Small intestine (tissue), 7 donors: ENCODE measurements around the gene SMCO1. TPM values are rescaled to one million over a fixed set of nuclear protein-coding genes. Genes with fewer than 3 reads are reported as not detected.
"Not testable (repeated sequence)": the region's sequence is repeated elsewhere in the genome, so short reads cannot be mapped to it uniquely, and the experiment has no call there.

Experiments used
- DNase-seq, 2 donors: peaks; one replicate each; pipeline versions ENCODE4 v3.0.0 to v3.0.0-alpha.2; 2013
- FAIRE-seq: peaks from 2 replicates; lab custom pipeline; 2012; peaks lifted over from hg19 to GRCh38; lab: Jason Lieb, UNC
- H3K27ac ChIP-seq, 3 donors: one replicate each; pipeline ENCODE4 v1.5.1; 2013; ENCODE audit warnings: low read length in 2 of 3, mild to moderate bottlenecking in 2 of 3, control low read depth in 1 of 3, inconsistent platforms in 1 of 3, low read depth in 1 of 3, moderate library complexity in 1 of 3
- H3K27me3 ChIP-seq, 3 donors: one replicate each; pipeline ENCODE4 v1.6.1; 2013; ENCODE audit warnings: low read length in 3 of 3, inconsistent platforms in 1 of 3; ENCODE audit not compliant: control insufficient read depth in 3 of 3, insufficient read depth in 3 of 3
- H3K36me3 ChIP-seq, 3 donors: one replicate each; pipeline ENCODE4 v1.6.1; 2013; ENCODE audit warnings: low read length in 3 of 3, inconsistent platforms in 1 of 3, low read depth in 1 of 3, mild to moderate bottlenecking in 1 of 3, moderate library complexity in 1 of 3; ENCODE audit not compliant: control insufficient read depth in 3 of 3, insufficient read depth in 2 of 3
- H3K4me1 ChIP-seq, 3 donors: one replicate each; pipeline ENCODE4 v1.6.1; 2013; ENCODE audit warnings: low read length in 2 of 3, inconsistent platforms in 1 of 3, low read depth in 1 of 3, mild to moderate bottlenecking in 1 of 3, moderate library complexity in 1 of 3; ENCODE audit not compliant: control insufficient read depth in 3 of 3, insufficient read depth in 2 of 3
- H3K4me3 ChIP-seq, 3 donors: one replicate each; pipeline ENCODE4 v1.5.1; 2013; ENCODE audit warnings: low read length in 3 of 3, control low read depth in 1 of 3, inconsistent platforms in 1 of 3, low read depth in 1 of 3, mild to moderate bottlenecking in 1 of 3, moderate library complexity in 1 of 3
- H3K9me3 ChIP-seq, 2 donors: one replicate each; pipeline ENCODE4 v1.6.1; 2013; ENCODE audit warnings: low read depth in 1 of 2, low read length in 1 of 2; ENCODE audit not compliant: control insufficient read depth in 2 of 2, insufficient read depth in 1 of 2
- WGBS, 3 donors: extraction: QIAGEN DNeasy Blood & Tissue Kit; methylation state at CpG; one replicate each; pipeline ENCODE4 v1.1.7; 2013; 5-methylcytosine and 5-hydroxymethylcytosine counted together
- polyA plus RNA-seq, 4 donors: library from polyadenylated mRNA; stranded (reverse) in 3 of 4; unstranded in 1 of 4; fragments of 200-250 nt in 3 of 4; fragments of 120-200 nt in 1 of 4; gene quantifications; one replicate each; pipeline versions ENCODE4 v1.2.1 to v1.2.3, GENCODE V29; 2013
- donor health status: healthy with polysubstance abuse.
- donor health status: control.
- donor health status: control.
- donor health status: Bipolar disorder and iron deficiency.
- donor health status: healthy.

Gene SMCO1
- polyA plus RNA-seq, 4 donors: not detected

GRCh38 chr3:196533260-196533681 is 18.1 kb upstream of the SMCO1 start:
- Histone ChIP-seq H3K4me1 (no peaks in the 10 kb centered on the region), H3K36me3 (no peaks in the 10 kb centered on the region), H3K4me3 (no peak overlapping the region), H3K9me3 (peaks cover 0 to 6% of the 10 kb centered on the region in 2 donors), H3K27me3 (peaks cover 0 to 7% (median 0%) of the 10 kb centered on the region in 3 donors), H3K27ac (no peak overlapping the region)
- 45 to 54% (median 46%) methylated on average over 14 of the region's 14 CpGs for WGBS, 3 donors
- no peak for FAIRE-seq
- no peak for DNase-seq

- Histone ChIP-seq H3K27ac (no peak overlapping the region), H3K4me1 (no peaks in the 10 kb centered on the region), H3K36me3 (no peaks in the 10 kb centered on the region), H3K9me3 (peaks cover 0 to 6% of the 10 kb centered on the region in 2 donors), H3K27me3 (peaks cover 0 to 11% (median 0%) of the 10 kb centered on the region in 3 donors), H3K4me3 (no peak overlapping the region)
- 87 to 92% (median 91%) methylated on average over 4 of the region's 4 CpGs for WGBS, 3 donors
- FAIRE-seq (no peak), DNase-seq (no peak)
Measured at GRCh38 chr3:196531418-196531817, 16.3 kb upstream of the SMCO1 start.

GRCh38 chr3:196528639-196529233 is 13.6 kb upstream of the SMCO1 start:
- peak; percentile 15 to 88 for DNase-seq
- Histone ChIP-seq H3K27me3 (peaks cover 0 to 11% (median 0%) of the 10 kb centered on the region in 3 donors), H3K9me3 (peaks cover 0 to 17% of the 10 kb centered on the region in 2 donors), H3K36me3 (no peaks in the 10 kb centered on the region), H3K27ac (peak overlapping the region in 1 of 3 donors; percentile 61), H3K4me1 (no peaks in the 10 kb centered on the region), H3K4me3 (peak overlapping the region in 2 of 3 donors; percentile 39 to 45)
- FAIRE-seq: no peak
- WGBS, 3 donors: 4 to 21% (median 17%) methylated on average over 41 to 52 of the region's 52 CpGs

- no peak for DNase-seq
- Histone ChIP-seq H3K4me1 (no peaks in the 10 kb centered on the region), H3K27me3 (peaks cover 0 to 5% (median 0%) of the 10 kb centered on the region in 3 donors), H3K9me3 (peaks cover 0 to 39% of the 10 kb centered on the region in 2 donors), H3K4me3 (no peak overlapping the region), H3K36me3 (no peaks in the 10 kb centered on the region), H3K27ac (no peak overlapping the region)
- FAIRE-seq: no peak
- WGBS, 3 donors: 81 to 89% (median 89%) methylated on average over 4 of the region's 4 CpGs
Measured at GRCh38 chr3:196525141-196525540, 10.0 kb upstream of the SMCO1 start.

- 65 to 69% (median 68%) methylated on average over 5 of the region's 5 CpGs for WGBS, 3 donors
Measured at GRCh38 chr3:196524527-196524926, 9.4 kb upstream of the SMCO1 start.

GRCh38 chr3:196523841-196524240 is 8.7 kb upstream of the SMCO1 start:
- 95 to 98% (median 96%) methylated on average over 4 of the region's 4 CpGs for WGBS, 3 donors
- no peak overlapping the region for H3K4me3 ChIP-seq
- peaks cover 0 to 52% of the 10 kb centered on the region in 2 donors for H3K9me3 ChIP-seq
- H3K27ac ChIP-seq: no peak overlapping the region
- DNase-seq (no peak), FAIRE-seq (no peak)
- no peaks in the 10 kb centered on the region for H3K4me1 ChIP-seq
- no peaks in the 10 kb centered on the region for H3K36me3 ChIP-seq
- H3K27me3 ChIP-seq: peaks cover 0 to 5% (median 0%) of the 10 kb centered on the region in 3 donors

More at GRCh38 chr3:196524527-196524926, 9.4 kb upstream of the SMCO1 start:
- Histone ChIP-seq H3K4me1 (no peaks in the 10 kb centered on the region), H3K4me3 (no peak overlapping the region), H3K36me3 (no peaks in the 10 kb centered on the region), H3K27ac (no peak overlapping the region), H3K27me3 (peaks cover 0 to 5% (median 0%) of the 10 kb centered on the region in 3 donors), H3K9me3 (peaks cover 0 to 46% of the 10 kb centered on the region in 2 donors)
- FAIRE-seq: no peak
- DNase-seq: no peak

- peaks cover 0 to 76% of the 10 kb centered on the region in 2 donors for H3K9me3 ChIP-seq
- WGBS, 3 donors: 82 to 95% (median 85%) methylated on average over 12 of the region's 12 CpGs
- not testable (repeated sequence) for H3K27me3 ChIP-seq, H3K27ac ChIP-seq, H3K4me1 ChIP-seq, H3K4me3 ChIP-seq, H3K36me3 ChIP-seq, DNase-seq, FAIRE-seq
Measured at GRCh38 chr3:196521291-196521690, 6.1 kb upstream of the SMCO1 start.

- DNase-seq (peak in 1 of 2 donors; percentile 44), FAIRE-seq (no peak)
- Histone ChIP-seq H3K9me3 (peaks cover 0 to 76% of the 10 kb centered on the region in 2 donors), H3K36me3 (no peaks in the 10 kb centered on the region), H3K27ac (no peak overlapping the region), H3K4me3 (no peak overlapping the region), H3K4me1 (no peaks in the 10 kb centered on the region), H3K27me3 (no peaks in the 10 kb centered on the region)
- WGBS, 3 donors: 79 to 83% (median 83%) methylated on average over 5 of the region's 5 CpGs
Measured at GRCh38 chr3:196519718-196520082, 4.6 kb upstream of the SMCO1 start.
